HEK293 (cell line): ENCODE results near the gene PRR15L.

Source experiments
- CTCF ChIA-PET: fragments of 350-600 bp; formaldehyde crosslinking; extraction: SDS; loops from one replicate; lab custom pipeline; 2021; ENCODE audit warnings: antibody characterized with exemption; lab: Yijun Ruan, JAX
- POLR2A ChIA-PET: fragments of 300-600 bp; formaldehyde crosslinking; extraction: SDS; loops from one replicate; lab custom pipeline; 2020; ENCODE audit warnings: antibody characterized with exemption, inconsistent platforms; lab: Yijun Ruan, JAX
- H3K27ac ChIP-seq: fragments of 200-500 bp; sonication (Bioruptor generic); 2 replicates; pipeline ENCODE4 v1.5.1; 2014; ENCODE audit warnings: low read depth, low read length, control low read depth, inconsistent platforms; ENCODE audit errors: extremely low read depth
- H3K36me3 ChIP-seq, 2 experiments: fragments of 200-500 bp in 1 of 2; sonication (Bioruptor generic) in 1 of 2; 1 replicate in 1 of 2; 2 replicates in 1 of 2; pipeline ENCODE4 v1.5.1; 2014 to 2017; ENCODE audit warnings: inconsistent platforms in 2 of 2, low read length in 2 of 2; ENCODE audit not compliant: control insufficient read depth in 2 of 2, insufficient read depth in 1 of 2
- H3K4me1 ChIP-seq: fragments of 200-500 bp; sonication (Bioruptor generic); 2 replicates; pipeline ENCODE4 v1.5.1; 2014; ENCODE audit warnings: mild to moderate bottlenecking, low read length, inconsistent platforms; ENCODE audit not compliant: control insufficient read depth, insufficient read depth
- H3K4me3 ChIP-seq: 2 replicates; pipeline ENCODE4 v1.5.1; 2011; ENCODE audit warnings: low read depth, mild to moderate bottlenecking, control low read depth, low read length, moderate library complexity
- H3K9me3 ChIP-seq: fragments of 200-500 bp; sonication (Bioruptor generic); 2 replicates; pipeline ENCODE4 v1.5.1; 2014; ENCODE audit warnings: low read depth, low read length, inconsistent platforms; ENCODE audit not compliant: control insufficient read depth, insufficient read depth
- FEZF1 ChIP-seq: fragments of 450-650 bp; formaldehyde crosslinking; IDR thresholded peaks from 2 replicates; pipeline ENCODE4 v1.5.1; 2016; ENCODE audit warnings: missing biosample characterization, missing genetic modification characterization
- GLIS1 ChIP-seq: fragments of 450-650 bp; formaldehyde crosslinking; IDR thresholded peaks from 2 replicates; pipeline ENCODE4 v1.5.1; 2016; ENCODE audit warnings: missing biosample characterization, missing genetic modification characterization
- HOXD13 ChIP-seq: sonication (generic); formaldehyde crosslinking; IDR thresholded peaks from 2 replicates; pipeline ENCODE4 v1.8.0; 2022; ENCODE audit warnings: missing genetic modification reagents, borderline replicate concordance
- IKZF3 ChIP-seq: fragments of 450-650 bp; IDR thresholded peaks from 2 replicates; pipeline ENCODE4 v1.5.0; 2018; ENCODE audit warnings: missing biosample characterization, mild to moderate bottlenecking, missing genetic modification characterization, moderate library complexity
- KLF1 ChIP-seq: fragments of 450-650 bp; formaldehyde crosslinking; IDR thresholded peaks from 2 replicates; pipeline ENCODE4 v1.5.1; 2016; ENCODE audit warnings: missing biosample characterization, missing genetic modification characterization
- PRDM4 ChIP-seq: fragments of 450-650 bp; formaldehyde crosslinking; IDR thresholded peaks from 2 replicates; pipeline ENCODE4 v1.5.1; 2017; ENCODE audit warnings: missing biosample characterization, missing genetic modification characterization
- SP7 ChIP-seq: fragments of 450-650 bp; formaldehyde crosslinking; IDR thresholded peaks from 2 replicates; pipeline ENCODE4 v1.5.1; 2016; ENCODE audit warnings: missing biosample characterization, missing genetic modification characterization
- ZIC2 ChIP-seq: fragments of 450-650 bp; formaldehyde crosslinking; IDR thresholded peaks from 2 replicates; pipeline ENCODE4 v1.5.1; 2016; ENCODE audit warnings: missing biosample characterization, missing genetic modification characterization
- ZNF133 ChIP-seq: fragments of 450-650 bp; formaldehyde crosslinking; IDR thresholded peaks from 2 replicates; pipeline ENCODE4 v1.5.1; 2016; ENCODE audit warnings: missing biosample characterization, missing genetic modification characterization
- ZNF214 ChIP-seq: fragments of 450-650 bp; formaldehyde crosslinking; IDR thresholded peaks from 2 replicates; pipeline ENCODE4 v1.5.1; 2017; ENCODE audit warnings: missing biosample characterization, mild to moderate bottlenecking, missing genetic modification characterization, borderline replicate concordance
- ZNF521 ChIP-seq: fragments of 450-650 bp; formaldehyde crosslinking; IDR thresholded peaks from 2 replicates; pipeline ENCODE4 v1.5.1; 2017; ENCODE audit warnings: missing biosample characterization, mild to moderate bottlenecking, missing genetic modification characterization
- ZNF670 ChIP-seq: fragments of 450-650 bp; formaldehyde crosslinking; IDR thresholded peaks from 2 replicates; pipeline ENCODE4 v1.5.1; 2016; ENCODE audit warnings: missing biosample characterization, missing genetic modification characterization, low read depth
- ZSCAN23 ChIP-seq: fragments of 450-650 bp; formaldehyde crosslinking; IDR thresholded peaks from 2 replicates; pipeline ENCODE4 v1.5.1; 2016; ENCODE audit warnings: missing biosample characterization, missing genetic modification characterization
- TF ChIP-seq, protein P1 (sequence below): fragments of 450-650 bp; formaldehyde crosslinking; IDR thresholded peaks from 2 replicates; pipeline ENCODE4 v1.5.1; 2016; ENCODE audit warnings: missing biosample characterization, missing genetic modification characterization, borderline replicate concordance

PRR15L gene

DNA sequence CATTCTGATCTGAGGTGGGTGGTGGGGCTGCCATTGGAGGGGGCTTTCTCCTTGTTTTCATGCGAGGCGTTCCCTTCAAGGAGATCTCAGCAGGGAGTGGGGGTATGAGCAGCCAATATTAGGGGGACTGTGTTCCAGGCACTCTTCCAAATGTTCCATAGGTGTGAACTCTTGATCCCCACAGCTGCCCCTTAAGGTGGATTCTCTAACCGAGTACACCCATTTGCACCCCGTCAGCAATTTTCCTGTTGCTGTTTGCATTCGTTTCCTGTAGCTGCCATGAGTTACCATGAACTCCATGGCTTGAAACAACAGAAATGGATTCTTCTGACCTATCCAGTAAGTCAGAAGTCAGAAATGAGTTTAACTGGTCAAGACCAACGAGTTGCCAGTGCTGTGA is 3.7 kb upstream of the PRR15L start:
- CTCF ChIA-PET = interaction anchor here (0.6 to 22.4 kb wide), 6 partner anchors 13 to 1425 kb away, joined by 3 to 592 read pairs (median 3); partner anchors contain the start of genes CDK5RAP3 and SP6
- Histone ChIP-seq H3K27ac (no peak overlapping the region), H3K9me3 (no peaks in the 10 kb centered on the region), H3K36me3 (no peaks in the 10 kb centered on the region), H3K4me3 (no peak overlapping the region), H3K4me1 (peaks cover 24% of the 10 kb centered on the region)
- TF ChIP-seq ZNF670 (tag by site-specific recombination) = no peak
- TF ChIP-seq ZNF133 (tag by site-specific recombination) = no peak
- TF ChIP-seq, protein P1, sequence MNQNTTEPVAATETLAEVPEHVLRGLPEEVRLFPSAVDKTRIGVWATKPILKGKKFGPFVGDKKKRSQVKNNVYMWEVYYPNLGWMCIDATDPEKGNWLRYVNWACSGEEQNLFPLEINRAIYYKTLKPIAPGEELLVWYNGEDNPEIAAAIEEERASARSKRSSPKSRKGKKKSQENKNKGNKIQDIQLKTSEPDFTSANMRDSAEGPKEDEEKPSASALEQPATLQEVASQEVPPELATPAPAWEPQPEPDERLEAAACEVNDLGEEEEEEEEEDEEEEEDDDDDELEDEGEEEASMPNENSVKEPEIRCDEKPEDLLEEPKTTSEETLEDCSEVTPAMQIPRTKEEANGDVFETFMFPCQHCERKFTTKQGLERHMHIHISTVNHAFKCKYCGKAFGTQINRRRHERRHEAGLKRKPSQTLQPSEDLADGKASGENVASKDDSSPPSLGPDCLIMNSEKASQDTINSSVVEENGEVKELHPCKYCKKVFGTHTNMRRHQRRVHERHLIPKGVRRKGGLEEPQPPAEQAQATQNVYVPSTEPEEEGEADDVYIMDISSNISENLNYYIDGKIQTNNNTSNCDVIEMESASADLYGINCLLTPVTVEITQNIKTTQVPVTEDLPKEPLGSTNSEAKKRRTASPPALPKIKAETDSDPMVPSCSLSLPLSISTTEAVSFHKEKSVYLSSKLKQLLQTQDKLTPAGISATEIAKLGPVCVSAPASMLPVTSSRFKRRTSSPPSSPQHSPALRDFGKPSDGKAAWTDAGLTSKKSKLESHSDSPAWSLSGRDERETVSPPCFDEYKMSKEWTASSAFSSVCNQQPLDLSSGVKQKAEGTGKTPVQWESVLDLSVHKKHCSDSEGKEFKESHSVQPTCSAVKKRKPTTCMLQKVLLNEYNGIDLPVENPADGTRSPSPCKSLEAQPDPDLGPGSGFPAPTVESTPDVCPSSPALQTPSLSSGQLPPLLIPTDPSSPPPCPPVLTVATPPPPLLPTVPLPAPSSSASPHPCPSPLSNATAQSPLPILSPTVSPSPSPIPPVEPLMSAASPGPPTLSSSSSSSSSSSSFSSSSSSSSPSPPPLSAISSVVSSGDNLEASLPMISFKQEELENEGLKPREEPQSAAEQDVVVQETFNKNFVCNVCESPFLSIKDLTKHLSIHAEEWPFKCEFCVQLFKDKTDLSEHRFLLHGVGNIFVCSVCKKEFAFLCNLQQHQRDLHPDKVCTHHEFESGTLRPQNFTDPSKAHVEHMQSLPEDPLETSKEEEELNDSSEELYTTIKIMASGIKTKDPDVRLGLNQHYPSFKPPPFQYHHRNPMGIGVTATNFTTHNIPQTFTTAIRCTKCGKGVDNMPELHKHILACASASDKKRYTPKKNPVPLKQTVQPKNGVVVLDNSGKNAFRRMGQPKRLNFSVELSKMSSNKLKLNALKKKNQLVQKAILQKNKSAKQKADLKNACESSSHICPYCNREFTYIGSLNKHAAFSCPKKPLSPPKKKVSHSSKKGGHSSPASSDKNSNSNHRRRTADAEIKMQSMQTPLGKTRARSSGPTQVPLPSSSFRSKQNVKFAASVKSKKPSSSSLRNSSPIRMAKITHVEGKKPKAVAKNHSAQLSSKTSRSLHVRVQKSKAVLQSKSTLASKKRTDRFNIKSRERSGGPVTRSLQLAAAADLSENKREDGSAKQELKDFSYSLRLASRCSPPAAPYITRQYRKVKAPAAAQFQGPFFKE = no peak
- no peak for TF ChIP-seq ZNF521
- POLR2A ChIA-PET = interaction anchor here (0.8 kb wide), 1 partner anchor 9 kb away, joined by 5 read pairs; the partner anchor contains the start of gene CDK5RAP3

DNA sequence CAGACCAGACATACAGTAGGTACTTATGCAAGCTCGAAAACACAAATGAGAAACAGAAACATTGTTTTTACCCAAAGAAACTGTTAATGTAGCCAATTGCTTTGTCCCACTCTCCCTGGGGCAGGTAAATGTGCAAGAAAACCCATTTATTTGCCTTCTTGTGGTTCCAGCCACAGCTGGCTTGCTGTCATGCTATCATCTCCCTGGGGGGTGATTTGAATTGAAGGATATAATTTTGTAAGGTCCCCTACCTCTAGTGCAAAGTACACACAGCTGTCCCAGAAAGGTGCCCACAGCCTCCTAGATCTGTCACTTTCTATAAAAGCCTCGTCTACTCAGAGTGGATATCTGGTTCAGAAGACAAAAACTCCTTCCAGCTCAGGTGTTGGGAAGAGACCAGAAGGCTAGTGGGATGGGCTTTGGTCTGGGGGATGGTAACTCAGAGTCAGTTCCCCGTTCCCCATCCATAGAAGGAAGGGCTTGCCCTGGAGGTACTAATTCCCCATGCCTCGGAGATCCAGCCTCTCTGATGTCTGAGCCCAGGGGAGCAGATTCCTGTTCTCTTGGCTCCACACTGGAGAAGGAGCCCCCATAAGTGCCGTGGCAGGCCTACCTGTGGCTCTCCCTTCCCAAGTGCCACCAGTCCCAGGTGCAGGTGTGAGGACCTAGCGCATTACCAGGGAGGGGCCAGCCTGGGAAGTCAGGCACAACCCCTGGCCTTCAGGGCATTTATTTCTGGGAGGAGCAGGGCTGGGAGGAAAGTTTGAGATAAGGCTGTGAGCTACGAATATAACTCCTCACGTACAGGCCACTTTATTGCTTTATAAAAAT is 2.4 kb upstream of the PRR15L start:
- CTCF ChIA-PET = interaction anchor here (1.4 to 22.4 kb wide), 3 partner anchors 12 to 70 kb away, joined by 3 to 592 read pairs (median 124); partner anchors contain the start of gene CDK5RAP3

More for the DNA sequence above, 2.4 kb upstream of the PRR15L start:
- H3K36me3 ChIP-seq = no peaks in the 10 kb centered on the region
- POLR2A ChIA-PET = interaction anchor here (0.7 to 1.6 kb wide), 2 partner anchors 10 to 62 kb away, joined by 4 to 10 read pairs; partner anchors contain the start of gene CDK5RAP3
- H3K4me3 ChIP-seq = no peak overlapping the region
- no peak overlapping the region for H3K27ac ChIP-seq
- TF ChIP-seq ZIC2 (tag by site-specific recombination) = peak; percentile 44; the same call in 1 of the 2 replicates
- TF ChIP-seq IKZF3 (tag by site-specific recombination) = 0 out of 2 replicates have a peak, but pooled peaks have one; percentile 28
- TF ChIP-seq GLIS1 (tag by site-specific recombination) = peak; percentile 99
- 0 out of 2 replicates have a peak, but pooled peaks have one; percentile 36 for TF ChIP-seq PRDM4 (tag by site-specific recombination)
- TF ChIP-seq HOXD13 (CRISPR knock-in tag) = no peak
- peak; percentile 44; the same call in 1 of the 2 replicates for TF ChIP-seq SP7 (tag by site-specific recombination)
- TF ChIP-seq ZSCAN23 (tag by site-specific recombination) = no peak
- 0 out of 2 replicates have a peak, but pooled peaks have one; percentile 13 for TF ChIP-seq KLF1
- no peak for TF ChIP-seq ZNF214 (tag by site-specific recombination)
- peak; percentile 39; the same call in 1 of the 2 replicates for TF ChIP-seq FEZF1 (tag by site-specific recombination)
- no peaks in the 10 kb centered on the region for H3K9me3 ChIP-seq
- peaks cover 28% of the 10 kb centered on the region for H3K4me1 ChIP-seq
